ENCODE data around the gene AEBP1.
A peak's percentile ranks its signal among the peaks of the same experiment; 100 is the strongest.

DNA sequence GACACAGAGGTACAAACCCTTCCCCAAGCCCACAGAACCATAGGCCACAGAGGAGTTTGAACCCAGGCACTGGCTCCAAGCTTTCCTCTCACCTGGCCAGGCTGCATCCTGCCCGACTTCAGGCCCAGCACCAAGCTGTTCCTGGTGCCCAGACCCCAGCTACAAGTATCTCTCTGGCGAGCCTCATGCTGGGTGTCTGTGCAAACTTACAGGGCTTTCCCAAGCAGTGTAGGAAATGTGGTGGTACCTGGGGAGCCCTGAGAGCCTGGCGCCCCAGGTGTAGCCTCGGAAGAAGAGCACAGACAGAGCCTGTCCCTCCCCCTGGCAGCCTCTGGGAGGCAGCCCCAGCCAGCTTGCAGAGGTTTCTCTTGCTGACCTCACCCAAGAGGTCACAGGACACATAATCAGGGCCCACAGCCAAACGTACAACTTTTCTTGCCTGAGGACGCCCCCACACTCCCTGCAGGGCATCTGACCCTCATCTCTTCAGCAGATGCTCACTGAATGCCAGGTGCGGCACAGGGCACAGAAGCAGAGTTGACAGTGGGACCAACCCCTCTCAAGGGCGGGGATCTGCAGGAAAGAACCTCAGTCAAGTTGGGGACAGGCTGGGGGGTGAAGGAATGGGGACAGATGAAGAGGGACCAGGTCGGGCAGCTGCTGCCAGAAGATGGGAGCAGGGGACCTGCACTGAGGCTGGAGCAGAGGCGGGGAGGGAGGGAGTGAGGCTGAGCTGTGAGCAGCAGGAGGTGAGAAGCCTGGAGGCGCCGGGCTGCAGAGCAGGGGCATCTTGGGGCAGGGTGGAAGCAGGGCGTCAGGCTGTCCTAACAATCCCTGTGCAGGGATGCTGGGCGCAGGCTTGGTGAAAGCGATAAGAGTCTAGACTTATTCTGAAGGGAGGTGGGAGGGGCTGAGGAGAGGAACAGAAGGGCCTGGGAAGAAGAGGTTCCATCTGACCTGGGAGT, 53.3 kb downstream of the AEBP1 start:
- TF ChIP-seq CTCF (conservative IDR thresholded peaks at IDR 0.05; ENCODE audit: low read depth in 2 of 2) (peak in 1 of 2 experiments; percentile 31; a peak in 2 of 4 replicates), POLR2AphosphoS5 (IDR thresholded peaks at IDR 0.05; ENCODE audit: low read depth) (no peak), REST (IDR thresholded peaks at IDR 0.05; ENCODE audit: unreplicated experiment) (no peak), JUNB (IDR thresholded peaks at IDR 0.05; ENCODE audit: unreplicated experiment) (no peak), EZH2 (IDR thresholded peaks at IDR 0.05; ENCODE audit: low read depth, unreplicated experiment) (no peak), EZH2phosphoT487 (IDR thresholded peaks at IDR 0.05; ENCODE audit: unreplicated experiment) (no peak), CREB1 (CRISPR knock-in tag; IDR thresholded peaks at IDR 0.05; ENCODE audit: low read depth) (no peak), NANOG (IDR thresholded peaks at IDR 0.05; ENCODE audit: borderline replicate concordance) (no peak), STAT1 (IDR thresholded peaks at IDR 0.05; ENCODE audit: unreplicated experiment) (no peak), ZNF462 (CRISPR knock-in tag; IDR thresholded peaks at IDR 0.05) (no peak), ZNF331 (CRISPR knock-in tag; IDR thresholded peaks at IDR 0.05; ENCODE audit: low read depth) (no peak)
